ENCODE data around the gene GINS2. TPM values are rescaled to one million over a fixed set of nuclear protein-coding genes. Genes with fewer than 3 reads are reported as not detected.

GINS2 gene
- total RNA-seq, 1 donor from 2014 or later, result 1.1 TPM

- H3K36me3 ChIP-seq, result peaks cover 37% of the 10 kb centered on the region
- intact Hi-C loops (cut with DNase I), result no loop called here
- H3K4me3 ChIP-seq, result no peak overlapping the region
- no peak for ATAC-seq
- peaks cover 36% of the 10 kb centered on the region for H3K4me1 ChIP-seq
- TF ChIP-seq CTCF (IDR thresholded peaks at IDR 0.05), result no peak
- DNase-seq, result no peak
- H3K27me3 ChIP-seq (ENCODE audit: low read depth), result no peaks in the 10 kb centered on the region
- no peaks in the 10 kb centered on the region for H3K9me3 ChIP-seq
- H3K27ac ChIP-seq, result no peak overlapping the region
Measured at GRCh38 chr16:85648070-85648714, 40.6 kb downstream of the GINS2 start.

- intact Hi-C loops (cut with DNase I), result no loop called here
- no peaks in the 10 kb centered on the region for H3K27me3 ChIP-seq (ENCODE audit: low read depth)
- peaks cover 38% of the 10 kb centered on the region for H3K36me3 ChIP-seq
- no peaks in the 10 kb centered on the region for H3K9me3 ChIP-seq
- TF ChIP-seq CTCF (IDR thresholded peaks at IDR 0.05), result no peak
- ATAC-seq (no peak), DNase-seq (no peak)
- no peak overlapping the region for H3K4me3 ChIP-seq
- no peak overlapping the region for H3K27ac ChIP-seq
- H3K4me1 ChIP-seq, result peaks cover 34% of the 10 kb centered on the region
Measured at GRCh38 chr16:85646976-85647375, 41.8 kb downstream of the GINS2 start.

- Histone ChIP-seq H3K4me1 (peaks cover 34% of the 10 kb centered on the region), H3K9me3 (no peaks in the 10 kb centered on the region), H3K27ac (no peak overlapping the region), H3K27me3 (ENCODE audit: low read depth) (no peaks in the 10 kb centered on the region), H3K4me3 (no peak overlapping the region), H3K36me3 (peaks cover 40% of the 10 kb centered on the region)
- DNase-seq (no peak), ATAC-seq (no peak)
- intact Hi-C loops (cut with DNase I), result no loop called here
- no peak for TF ChIP-seq CTCF (IDR thresholded peaks at IDR 0.05)
Measured at GRCh38 chr16:85646358-85646907, 42.3 kb downstream of the GINS2 start.

GRCh38 chr16:85645021-85645589, 43.6 kb downstream of the GINS2 start:
- DNase-seq (no peak), ATAC-seq (peak in 1 of 2 donors; percentile 11)
- no peak overlapping the region for H3K4me3 ChIP-seq
- peaks cover 42% of the 10 kb centered on the region for H3K36me3 ChIP-seq
- no peaks in the 10 kb centered on the region for H3K9me3 ChIP-seq
- H3K27me3 ChIP-seq (ENCODE audit: low read depth), result no peaks in the 10 kb centered on the region
- intact Hi-C loops (cut with DNase I), result no loop called here
- no peak for TF ChIP-seq CTCF (IDR thresholded peaks at IDR 0.05)
- H3K4me1 ChIP-seq, result peaks cover 34% of the 10 kb centered on the region
- H3K27ac ChIP-seq, result no peak overlapping the region

GRCh38 chr16:85644093-85644712, 44.6 kb downstream of the GINS2 start:
- no peak overlapping the region for H3K27ac ChIP-seq
- no peak for TF ChIP-seq CTCF (IDR thresholded peaks at IDR 0.05)
- no peak for DNase-seq

More at GRCh38 chr16:85644093-85644712, 44.6 kb downstream of the GINS2 start:
- H3K36me3 ChIP-seq, result peaks cover 35% of the 10 kb centered on the region
- H3K9me3 ChIP-seq, result no peaks in the 10 kb centered on the region
- intact Hi-C loops (cut with DNase I), result no loop called here
- H3K27me3 ChIP-seq (ENCODE audit: low read depth), result no peaks in the 10 kb centered on the region
- no peak for ATAC-seq
- H3K4me3 ChIP-seq, result no peak overlapping the region
- H3K4me1 ChIP-seq, result peaks cover 34% of the 10 kb centered on the region

All from lower lobe of right lung (tissue), 2 donors.